Suprapubic skin (tissue), 4 donors: ENCODE data around the gene WFDC1. TPM values are rescaled to one million over a fixed set of nuclear protein-coding genes. Genes with fewer than 3 reads are reported as not detected.

ENCODE experiments used
- DNase-seq, 2 donors: peaks; one replicate each; pipeline ENCODE4 v3.0.0-alpha.2; 2019; ENCODE audit warnings: low spot score in 2 of 2
- H3K27ac ChIP-seq: fragments of 200-600 bp; sonication (generic); one replicate; pipeline ENCODE4 v1.5.1; 2019
- H3K27me3 ChIP-seq: fragments of 200-600 bp; sonication (generic); one replicate; pipeline ENCODE4 v1.5.1; 2019
- H3K36me3 ChIP-seq: fragments of 200-600 bp; sonication (generic); one replicate; pipeline ENCODE4 v1.5.1; 2019
- H3K4me1 ChIP-seq: fragments of 200-600 bp; sonication (generic); one replicate; pipeline ENCODE4 v1.5.1; 2019
- H3K4me3 ChIP-seq: fragments of 200-600 bp; sonication (generic); one replicate; pipeline ENCODE4 v1.5.1; 2019; ENCODE audit warnings: mild to moderate bottlenecking
- H3K9me3 ChIP-seq: fragments of 200-600 bp; sonication (generic); one replicate; pipeline ENCODE4 v1.5.1; 2019
- CTCF ChIP-seq, 2 donors: fragments of 200-600 bp in 1 of 2; fragments of 450-650 bp in 1 of 2; sonication (generic) in 1 of 2; IDR thresholded peaks; one replicate each; pipeline ENCODE4 v1.5.1; 2016 to 2019; ENCODE audit warnings: antibody characterized with exemption in 2 of 2, mild to moderate bottlenecking in 1 of 2, moderate library complexity in 1 of 2
- EP300 ChIP-seq: sonication (generic); formaldehyde crosslinking; IDR thresholded peaks from one replicate; pipeline ENCODE4 v1.6.1; 2017; ENCODE audit warnings: antibody characterized with exemption
- POLR2A ChIP-seq, 2 donors: fragments of 450-650 bp; IDR thresholded peaks; one replicate each; pipeline ENCODE4 v1.6.1; 2017; ENCODE audit warnings: antibody characterized with exemption in 2 of 2, mild to moderate bottlenecking in 2 of 2, moderate library complexity in 2 of 2
- POLR2AphosphoS5 ChIP-seq, 3 donors: sonication (generic); formaldehyde crosslinking; IDR thresholded peaks; one replicate each; pipeline ENCODE4 v1.6.1; 2017; ENCODE audit warnings: antibody characterized with exemption in 3 of 3
- WGBS: methylation state at CpG from one replicate; pipeline ENCODE4 v1.1.5; 2018; 5-methylcytosine and 5-hydroxymethylcytosine counted together
- total RNA-seq, 4 donors: library from RNA; depleted of rRNA; stranded (reverse); fragments of >200 nt; gene quantifications; one replicate each; pipeline ENCODE4 v1.1.0, GENCODE V29; 2016

WFDC1 gene
- total RNA-seq, 4 donors from 2014 or later, result 0.49 to 1.4 (median 1.3) TPM; not detected in 1

GRCh38 chr16:84356176-84356575 is 61.5 kb downstream of the WFDC1 start:
- no peak for DNase-seq
- H3K4me1 ChIP-seq, result peaks cover 22% of the 10 kb centered on the region
- H3K27ac ChIP-seq, result no peak overlapping the region
- H3K4me3 ChIP-seq, result no peak overlapping the region
- TF ChIP-seq EP300 (no peak), POLR2AphosphoS5 (IDR thresholded peaks at IDR 0.05) (no peak), CTCF (IDR thresholded peaks at IDR 0.05) (no peak), POLR2A (IDR thresholded peaks at IDR 0.05) (no peak)
- H3K9me3 ChIP-seq, result no peaks in the 10 kb centered on the region
- no peaks in the 10 kb centered on the region for H3K27me3 ChIP-seq
- 55% methylated on average over 10 of the region's 10 CpGs for WGBS
- no peaks in the 10 kb centered on the region for H3K36me3 ChIP-seq

GRCh38 chr16:84356591-84357116 is 62.0 kb downstream of the WFDC1 start:
- Histone ChIP-seq H3K27me3 (no peaks in the 10 kb centered on the region), H3K36me3 (no peaks in the 10 kb centered on the region), H3K4me1 (peaks cover 22% of the 10 kb centered on the region), H3K9me3 (no peaks in the 10 kb centered on the region), H3K4me3 (no peak overlapping the region), H3K27ac (no peak overlapping the region)
- DNase-seq, result no peak
- WGBS, result 52% methylated on average over 9 of the region's 11 CpGs
- TF ChIP-seq CTCF (IDR thresholded peaks at IDR 0.05) (no peak), POLR2AphosphoS5 (IDR thresholded peaks at IDR 0.05) (no peak), EP300 (no peak), POLR2A (IDR thresholded peaks at IDR 0.05) (no peak)

GRCh38 chr16:84357191-84357651 is 62.5 kb downstream of the WFDC1 start:
- no peak overlapping the region for H3K27ac ChIP-seq
- 35% methylated on average over 9 of the region's 9 CpGs for WGBS
- no peak for DNase-seq
- H3K36me3 ChIP-seq, result no peaks in the 10 kb centered on the region
- H3K4me3 ChIP-seq, result no peak overlapping the region
- peaks cover 22% of the 10 kb centered on the region for H3K4me1 ChIP-seq
- no peaks in the 10 kb centered on the region for H3K9me3 ChIP-seq
- TF ChIP-seq CTCF (IDR thresholded peaks at IDR 0.05), result no peak
- TF ChIP-seq EP300, result no peak
- TF ChIP-seq POLR2A (IDR thresholded peaks at IDR 0.05), result no peak
- no peak for TF ChIP-seq POLR2AphosphoS5 (IDR thresholded peaks at IDR 0.05)
- no peaks in the 10 kb centered on the region for H3K27me3 ChIP-seq

GRCh38 chr16:84358601-84359295 is 64.1 kb downstream of the WFDC1 start:
- WGBS, result 88% methylated on average over 14 of the region's 14 CpGs
- Histone ChIP-seq H3K4me1 (peaks cover 20% of the 10 kb centered on the region), H3K27me3 (no peaks in the 10 kb centered on the region), H3K9me3 (no peaks in the 10 kb centered on the region), H3K27ac (no peak overlapping the region), H3K4me3 (no peak overlapping the region), H3K36me3 (no peaks in the 10 kb centered on the region)
- TF ChIP-seq POLR2A (IDR thresholded peaks at IDR 0.05) (no peak), EP300 (no peak), CTCF (IDR thresholded peaks at IDR 0.05) (no peak), POLR2AphosphoS5 (IDR thresholded peaks at IDR 0.05) (no peak)
- DNase-seq, result no peak

GRCh38 chr16:84359326-84359725 is 64.6 kb downstream of the WFDC1 start:
- Histone ChIP-seq H3K9me3 (no peaks in the 10 kb centered on the region), H3K4me1 (peaks cover 18% of the 10 kb centered on the region), H3K27me3 (no peaks in the 10 kb centered on the region), H3K27ac (no peak overlapping the region), H3K4me3 (no peak overlapping the region), H3K36me3 (no peaks in the 10 kb centered on the region)
- DNase-seq, result no peak
- WGBS, result 76% methylated on average over 7 of the region's 8 CpGs
- TF ChIP-seq EP300, result no peak
- no peak for TF ChIP-seq CTCF (IDR thresholded peaks at IDR 0.05)
- no peak for TF ChIP-seq POLR2AphosphoS5 (IDR thresholded peaks at IDR 0.05)
- TF ChIP-seq POLR2A (IDR thresholded peaks at IDR 0.05), result no peak
